Measurements from ENCODE around the gene NSUN7.

Gene NSUN7

DNA sequence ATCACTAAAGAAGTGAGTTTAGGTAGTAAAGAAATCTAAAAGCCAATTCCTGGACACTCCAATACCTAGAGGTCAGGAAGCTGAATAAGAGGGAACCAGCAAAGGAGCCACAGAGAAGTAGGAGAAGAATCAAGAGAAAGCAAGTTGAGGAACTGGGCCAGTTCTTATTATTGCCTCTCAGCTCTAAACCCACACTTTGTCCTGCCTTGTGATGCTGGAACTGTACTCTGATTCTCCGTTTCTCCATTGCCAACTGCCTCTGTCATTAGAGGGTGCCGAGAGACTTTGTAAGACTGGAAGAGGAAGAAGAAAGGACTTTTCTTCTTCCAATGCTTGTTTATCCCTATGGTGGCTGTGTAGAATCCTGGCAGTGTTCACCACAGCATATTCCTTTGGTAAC lies 38.6 kb downstream of the NSUN7 start:
- TF ChIP-seq, protein P1, sequence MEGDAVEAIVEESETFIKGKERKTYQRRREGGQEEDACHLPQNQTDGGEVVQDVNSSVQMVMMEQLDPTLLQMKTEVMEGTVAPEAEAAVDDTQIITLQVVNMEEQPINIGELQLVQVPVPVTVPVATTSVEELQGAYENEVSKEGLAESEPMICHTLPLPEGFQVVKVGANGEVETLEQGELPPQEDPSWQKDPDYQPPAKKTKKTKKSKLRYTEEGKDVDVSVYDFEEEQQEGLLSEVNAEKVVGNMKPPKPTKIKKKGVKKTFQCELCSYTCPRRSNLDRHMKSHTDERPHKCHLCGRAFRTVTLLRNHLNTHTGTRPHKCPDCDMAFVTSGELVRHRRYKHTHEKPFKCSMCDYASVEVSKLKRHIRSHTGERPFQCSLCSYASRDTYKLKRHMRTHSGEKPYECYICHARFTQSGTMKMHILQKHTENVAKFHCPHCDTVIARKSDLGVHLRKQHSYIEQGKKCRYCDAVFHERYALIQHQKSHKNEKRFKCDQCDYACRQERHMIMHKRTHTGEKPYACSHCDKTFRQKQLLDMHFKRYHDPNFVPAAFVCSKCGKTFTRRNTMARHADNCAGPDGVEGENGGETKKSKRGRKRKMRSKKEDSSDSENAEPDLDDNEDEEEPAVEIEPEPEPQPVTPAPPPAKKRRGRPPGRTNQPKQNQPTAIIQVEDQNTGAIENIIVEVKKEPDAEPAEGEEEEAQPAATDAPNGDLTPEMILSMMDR (conservative IDR thresholded peaks at IDR 0.05; ENCODE audit: low read length) = no peak
- no peak overlapping the region for H3K4me3 ChIP-seq (ENCODE audit: low read length)
- DNase-seq (ENCODE audit: low read depth) = no peak

DNA sequence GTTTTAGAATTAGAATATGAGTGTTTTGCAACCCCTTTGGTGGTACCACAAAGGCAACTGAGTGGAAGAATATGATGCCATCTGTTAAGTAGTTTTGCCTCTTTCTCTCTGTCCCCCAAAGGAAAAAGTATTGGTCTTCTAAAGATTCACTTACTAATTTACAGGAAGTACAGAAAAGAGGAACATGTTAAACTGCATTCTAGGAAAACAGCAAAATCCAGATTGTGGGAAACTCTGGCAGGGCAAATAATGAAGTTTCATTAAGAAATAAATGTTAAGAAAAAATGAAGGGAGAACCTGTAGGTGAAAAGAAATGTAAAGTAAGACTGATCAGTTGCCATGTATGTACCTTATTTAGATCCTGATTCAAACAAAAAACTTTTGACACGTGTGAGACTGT lies 39.3 kb downstream of the NSUN7 start:
- TF ChIP-seq, protein P1 (conservative IDR thresholded peaks at IDR 0.05; ENCODE audit: low read length) = no peak
- no peak for DNase-seq (ENCODE audit: low read depth)
- no peak overlapping the region for H3K4me3 ChIP-seq (ENCODE audit: low read length)

DNA sequence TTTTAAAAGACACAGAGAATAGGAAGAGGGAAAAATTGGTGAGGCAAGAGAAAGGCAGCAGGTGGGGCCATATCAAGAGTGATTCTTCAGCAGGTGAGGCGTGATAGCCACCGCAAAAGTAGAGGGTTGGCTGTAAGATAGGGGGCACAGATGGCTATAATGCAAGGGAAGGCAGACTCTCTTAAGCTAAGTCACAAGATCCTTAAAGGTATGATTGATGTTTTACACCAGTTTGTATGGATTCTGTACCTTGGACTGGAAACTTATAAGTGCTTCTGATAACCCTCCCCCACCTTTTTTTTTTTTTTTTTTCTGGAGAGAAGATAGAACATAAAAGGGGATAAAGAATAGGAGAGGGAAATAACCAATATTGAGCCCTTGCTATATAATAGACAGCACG lies 40.0 kb downstream of the NSUN7 start:
- TF ChIP-seq, protein P1 (conservative IDR thresholded peaks at IDR 0.05; ENCODE audit: low read length) = no peak
- no peak for DNase-seq (ENCODE audit: low read depth)

DNA sequence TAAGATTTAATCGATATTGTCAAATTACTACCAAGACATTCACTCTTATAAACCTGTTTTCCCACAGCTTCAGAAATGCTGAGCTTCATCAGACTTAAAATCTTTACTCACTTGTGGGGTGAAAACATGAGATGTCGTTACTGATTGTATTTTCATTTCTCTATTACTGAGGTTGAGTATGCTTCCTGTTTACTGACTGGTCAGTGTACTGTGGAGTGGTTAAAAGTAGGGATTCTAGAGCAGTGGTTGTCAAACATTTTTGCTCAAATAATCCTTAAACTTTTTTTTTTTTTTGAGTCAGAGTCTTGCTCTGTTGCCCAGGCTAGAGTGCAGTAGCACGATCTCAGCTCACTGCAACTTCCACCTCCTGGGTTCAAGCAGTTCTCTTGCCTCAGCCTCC lies 50.3 kb downstream of the NSUN7 start:
- no peak for DNase-seq (ENCODE audit: low read depth)
- no peak overlapping the region for H3K4me3 ChIP-seq (ENCODE audit: low read length)
- TF ChIP-seq, protein P1 (conservative IDR thresholded peaks at IDR 0.05; ENCODE audit: low read length) = no peak

More for the DNA sequence above, 40.0 kb downstream of the NSUN7 start:
- no peak overlapping the region for H3K4me3 ChIP-seq (ENCODE audit: low read length)

DNA sequence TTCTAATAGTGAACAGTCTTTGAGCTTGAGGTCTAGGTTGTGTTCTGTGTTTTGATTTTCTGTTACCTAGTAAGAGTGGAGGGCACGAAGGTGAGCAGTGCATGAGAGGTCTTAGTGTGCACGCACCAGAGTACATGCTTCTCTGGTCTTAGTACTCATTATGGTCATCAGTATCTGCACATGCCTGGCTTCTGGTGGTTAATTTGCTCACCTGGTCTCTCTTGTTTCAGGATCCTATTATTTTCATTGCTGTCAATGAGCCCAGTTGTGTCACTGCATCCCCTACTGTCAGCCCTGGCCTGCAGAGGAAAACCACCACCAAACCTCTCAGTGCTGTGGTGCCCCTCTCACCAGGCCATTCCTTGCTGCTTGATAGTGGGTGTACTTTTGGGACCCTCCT lies 54.8 kb downstream of the NSUN7 start:
- TF ChIP-seq, protein P1 (conservative IDR thresholded peaks at IDR 0.05; ENCODE audit: low read length) = no peak
- DNase-seq (ENCODE audit: low read depth) = no peak
- H3K4me3 ChIP-seq (ENCODE audit: low read length) = no peak overlapping the region

DNA sequence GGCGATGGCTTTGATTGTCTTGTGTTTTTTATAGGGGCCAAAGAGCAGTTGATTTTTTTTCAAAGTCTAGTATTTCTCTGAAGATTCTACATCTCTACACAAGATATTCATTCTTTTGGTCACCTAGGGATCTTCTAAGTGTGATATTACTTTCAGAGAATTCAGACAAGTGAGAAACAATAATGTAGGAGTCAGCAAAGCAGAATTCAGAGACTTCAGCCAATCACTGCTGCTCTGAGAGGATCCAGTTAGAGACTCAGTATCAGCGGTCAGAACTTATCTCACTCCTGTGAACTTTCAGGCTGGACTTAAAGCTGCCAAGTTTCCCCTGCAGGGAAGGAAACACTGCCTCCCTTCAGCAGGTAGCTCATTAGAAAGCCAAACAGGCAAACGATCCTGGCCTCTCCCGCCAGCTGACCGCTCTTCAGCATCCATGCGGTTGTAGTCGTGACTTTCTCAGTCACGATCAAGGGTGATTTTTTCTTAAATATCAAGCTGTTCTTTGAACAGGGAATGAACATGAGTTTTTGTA lies 59.2 kb downstream of the NSUN7 start:
- no peak overlapping the region for H3K4me3 ChIP-seq (ENCODE audit: low read length)
- no peak for DNase-seq (ENCODE audit: low read depth)
- TF ChIP-seq, protein P1 (conservative IDR thresholded peaks at IDR 0.05; ENCODE audit: low read length) = no peak

DNA sequence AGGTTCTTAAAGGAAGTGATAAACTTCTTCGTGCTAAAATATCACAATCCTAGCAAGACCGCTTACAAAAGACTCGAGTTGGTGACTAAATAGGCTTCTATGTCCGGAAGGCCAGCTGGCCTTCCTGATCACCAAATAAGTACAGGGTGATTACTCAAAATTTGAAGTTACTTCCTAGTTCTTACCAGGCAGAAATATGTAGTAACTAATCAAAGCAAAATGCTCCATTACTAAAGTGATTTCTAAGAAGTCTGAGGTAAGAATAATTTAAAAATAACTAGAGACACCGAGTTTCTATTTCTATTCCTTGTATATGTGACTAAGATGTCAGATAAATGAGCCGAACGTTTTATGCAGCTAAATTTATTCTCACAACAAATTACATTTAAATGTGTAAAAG lies 62.2 kb downstream of the NSUN7 start:
- peak; percentile 16 for DNase-seq (ENCODE audit: low read depth)
- H3K4me3 ChIP-seq (ENCODE audit: low read length) = no peak overlapping the region
- TF ChIP-seq, protein P1 (conservative IDR thresholded peaks at IDR 0.05; ENCODE audit: low read length) = no peak
